SK-MEL-5 (cell line): ENCODE measurements around the gene DNAJC5. TPM values are rescaled to one million over a fixed set of nuclear protein-coding genes. Genes with fewer than 3 reads are reported as not detected.

Source experiments
- DNase-seq: peaks from one replicate; pipeline ENCODE4 v3.0.0-alpha.2; 2016; ENCODE audit warnings: low read depth, low spot score
- in situ Hi-C: cut with HindIII; loops from 2 replicates; pipeline ENCODE4 v1.10.0; 2016; ENCODE audit warnings: low sequenced_read_pairs, high pct_unique_total_duplicates, low pct_unique_long_range_greater_than_20kb
- small RNA-seq, 2 experiments: library from RNA; depleted of rRNA; stranded (forward); fragments of <200 nt; gene quantifications; one replicate each; pipeline ENCODE3, GENCODE V24; 2014
- total RNA-seq: library from RNA; depleted of rRNA; stranded (reverse); fragments of >200 nt; shearing (Covaris generic); gene quantifications from 2 replicates; pipeline ENCODE4 v1.2.3, GENCODE V29; 2014; rRNA removed

Gene DNAJC5
- total RNA-seq, 1 experiment from 2014 or later, result 58.1 TPM

DNA sequence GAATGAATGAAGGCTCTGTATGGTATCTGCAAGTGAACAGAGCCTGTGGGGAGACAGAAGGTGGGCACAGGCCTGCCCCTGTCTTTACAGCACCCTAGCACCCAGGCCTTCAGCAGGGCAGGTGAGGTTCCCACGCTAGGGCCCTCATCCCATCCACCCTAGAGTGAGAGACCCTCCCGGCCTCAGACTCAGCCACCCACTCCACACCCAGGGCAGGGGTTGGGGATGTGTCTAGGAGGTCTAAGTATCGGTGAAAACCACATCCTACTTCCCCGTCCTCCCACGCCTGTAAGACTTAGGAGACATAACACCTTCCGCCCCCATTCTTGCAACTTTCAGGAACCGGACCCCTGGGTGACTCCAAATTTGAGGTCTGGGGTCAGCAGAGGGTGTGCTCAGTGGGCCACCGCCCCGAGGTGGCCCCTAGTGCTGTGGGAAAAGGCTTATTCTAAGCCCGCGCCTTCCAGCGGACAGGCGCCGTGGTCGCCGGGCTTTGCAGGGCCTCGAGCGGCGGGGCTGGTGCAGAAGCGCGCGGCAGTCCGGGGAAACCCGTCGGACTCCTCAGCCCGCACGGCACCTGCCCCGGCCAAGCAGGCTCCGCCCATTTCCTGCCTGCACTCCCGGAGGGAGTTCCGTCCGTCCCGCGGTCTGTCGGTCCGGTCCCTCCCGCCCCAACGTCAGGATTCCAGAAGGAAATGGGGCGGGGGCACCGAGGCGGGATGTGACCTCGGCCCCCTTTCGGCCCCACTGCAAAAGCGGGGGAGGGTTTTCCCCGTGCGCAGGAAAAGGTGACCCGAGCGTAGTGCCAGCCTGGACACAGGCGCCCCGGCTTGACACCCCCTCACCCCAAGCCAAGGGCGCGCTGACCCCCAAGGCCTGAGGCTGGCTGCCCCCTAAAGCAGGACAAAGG lies 83.6 kb downstream of the DNAJC5 start:
- DNase-seq, result no peak
- in situ Hi-C loops, result no loop called here

DNA sequence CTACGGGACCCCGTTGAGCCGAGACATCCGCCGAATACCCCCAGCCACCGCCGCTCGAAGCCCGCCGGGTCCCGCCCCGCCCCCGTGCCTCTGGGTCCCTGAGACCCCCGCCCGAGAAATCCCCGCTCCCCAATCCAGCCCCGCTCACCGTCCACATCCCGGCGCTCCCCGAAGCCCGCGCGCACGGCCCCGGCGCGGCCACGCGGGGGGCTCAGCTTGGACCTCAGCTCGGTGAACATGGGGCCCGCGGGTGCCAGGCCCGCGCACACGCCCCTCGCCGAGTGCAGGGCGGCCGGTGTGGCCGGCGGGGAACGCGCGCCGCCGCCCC lies 84.3 kb downstream of the DNAJC5 start:
- in situ Hi-C loops, result no loop called here
- DNase-seq, result no peak

DNA sequence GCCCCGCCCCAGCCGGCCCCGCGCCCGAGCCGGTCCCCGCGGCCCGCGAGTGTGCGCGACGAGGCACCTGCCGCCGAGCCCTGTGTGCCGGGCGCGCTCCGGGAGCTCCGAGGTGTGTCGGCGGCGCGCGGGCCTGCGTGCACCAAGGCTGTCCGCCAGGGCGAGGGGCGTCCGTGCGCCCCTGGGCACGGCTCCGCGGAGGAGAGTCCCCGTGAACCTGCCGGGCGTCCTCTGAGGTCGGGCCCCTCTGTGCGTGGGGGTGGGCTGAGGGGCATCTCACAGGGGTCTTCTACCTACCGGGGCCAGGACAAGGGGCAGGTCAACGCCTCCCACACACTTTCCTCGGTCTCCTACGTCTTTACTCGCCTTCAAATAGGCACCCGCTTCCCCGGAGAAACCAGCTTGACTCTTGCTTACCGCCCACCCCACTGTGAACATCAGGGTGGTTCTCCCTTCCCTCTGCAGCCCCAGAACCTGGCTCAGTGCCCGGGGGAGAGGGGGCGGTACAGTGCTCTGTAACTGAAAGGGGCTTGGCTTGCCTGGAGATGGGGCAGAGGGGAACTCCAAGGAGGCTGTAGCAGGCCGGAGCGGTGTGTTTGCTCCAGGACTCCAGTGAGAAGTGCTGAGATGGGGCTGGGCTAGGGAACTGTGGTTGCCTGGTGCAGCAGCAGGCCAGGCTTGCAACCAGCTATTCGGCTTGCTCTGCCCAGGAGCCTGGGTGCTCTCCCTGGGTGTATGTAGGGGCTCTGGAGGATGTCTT lies 84.8 kb downstream of the DNAJC5 start, which contains the start of gene SAMD10:
TSS of gene SAMD10 (minus strand) at position 86 of the 760 bp plus-strand sequence. CDS start 175 bp downstream, outside the sequence.
- in situ Hi-C loops, result no loop called here
- DNase-seq, result no peak

DNA sequence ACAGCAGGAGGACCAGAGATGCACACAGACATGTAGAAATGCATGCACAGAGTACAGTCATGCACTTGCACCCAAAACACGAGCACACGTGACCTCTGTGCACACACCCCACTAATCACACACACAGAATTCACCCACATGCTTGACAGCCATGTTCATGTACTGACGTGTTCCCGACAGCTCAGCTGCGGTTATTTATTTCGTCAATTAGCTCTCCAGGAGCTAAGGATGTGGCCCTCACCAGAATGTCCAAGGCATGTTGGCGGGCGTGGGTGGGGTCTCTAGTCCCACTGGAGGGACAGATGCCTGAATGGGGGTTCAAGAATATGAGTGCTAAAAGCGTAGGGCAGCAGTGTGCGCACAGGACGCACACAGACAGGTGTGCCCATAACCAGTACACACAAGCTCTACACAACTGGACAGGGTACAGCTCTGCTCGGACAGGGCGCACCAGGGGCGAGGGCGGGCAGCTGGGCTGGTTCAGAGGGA lies 85.4 kb downstream of the DNAJC5 start:
- in situ Hi-C loops, result no loop called here
- DNase-seq, result no peak

DNA sequence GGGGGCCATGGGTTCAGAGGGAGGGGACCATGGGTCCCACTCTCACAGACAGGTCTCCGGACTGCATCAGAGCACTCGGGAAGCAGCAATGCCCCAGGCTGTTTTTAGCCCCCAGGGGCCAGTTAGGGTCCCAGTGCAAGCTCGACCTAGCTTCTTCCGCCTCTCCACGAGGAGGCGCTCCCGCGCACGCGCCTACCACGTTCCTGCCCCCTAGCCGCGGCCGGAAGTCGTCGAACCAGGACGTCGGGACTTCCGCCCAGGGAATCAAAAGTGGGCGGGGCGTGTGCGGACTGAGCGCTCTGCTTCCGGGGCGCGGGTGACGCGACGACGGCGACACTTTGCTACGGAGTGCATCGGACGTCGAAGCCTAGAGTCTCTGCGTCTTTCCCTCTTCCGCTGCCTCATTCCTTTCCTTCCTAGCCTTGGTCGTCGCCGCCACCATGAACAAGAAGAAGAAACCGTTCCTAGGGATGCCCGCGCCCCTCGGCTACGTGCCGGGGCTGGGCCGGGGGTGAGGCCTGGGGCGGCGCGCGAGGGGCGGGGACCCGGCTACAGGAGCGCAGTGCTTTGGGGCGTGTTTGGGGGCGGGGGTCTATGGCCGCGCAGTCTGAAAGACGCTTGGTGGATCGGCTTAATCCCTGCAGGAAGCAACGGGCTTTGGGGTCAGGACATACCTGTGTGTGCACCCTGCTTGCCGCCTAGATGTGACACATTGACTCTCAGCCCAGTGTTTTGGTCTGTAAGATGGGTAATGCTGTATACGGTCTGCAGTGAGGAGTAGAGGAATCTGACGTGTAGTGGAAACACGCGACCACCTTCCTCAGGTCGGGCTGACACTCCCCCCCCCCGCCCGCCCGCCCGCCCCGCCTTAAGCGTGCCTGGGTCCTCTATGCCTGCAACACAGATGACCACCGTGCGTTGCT lies 86.1 kb downstream of the DNAJC5 start, which contains the start of gene PRPF6:
TSS of gene PRPF6 (plus strand) at position 327 of the 923 bp plus-strand sequence. CDS start at position 441, 114 bp downstream.
- DNase-seq, result peak; percentile 98
- in situ Hi-C loops, result no loop called here

DNA sequence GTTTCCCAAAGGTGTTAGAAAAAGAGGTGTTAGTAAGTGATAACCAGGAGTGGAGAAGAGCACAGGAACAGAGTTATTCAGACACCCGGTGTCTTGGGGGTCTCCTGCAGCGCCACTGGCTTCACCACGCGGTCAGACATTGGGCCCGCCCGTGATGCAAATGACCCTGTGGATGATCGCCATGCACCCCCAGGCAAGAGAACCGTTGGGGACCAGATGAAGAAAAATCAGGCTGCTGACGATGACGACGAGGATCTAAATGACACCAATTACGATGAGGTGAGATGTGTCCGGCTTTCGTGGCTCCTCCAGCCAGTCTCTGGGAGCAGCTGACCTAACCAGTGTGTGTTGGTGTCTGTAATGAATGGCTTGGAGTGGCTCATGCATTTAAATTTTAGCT lies 88.0 kb downstream of the DNAJC5 start:
- in situ Hi-C loops, result no loop called here
- DNase-seq, result no peak

Small RNA genes within 50 kb of the gene (small RNA-seq; reads per million reads assigned to genes)
- gene MIR647 (0 reads per million in 2 experiments), gene MIR941-2 (0 reads per million in 2 experiments), gene MIR941-4 (0 reads per million in 2 experiments), gene MIR941-5 (0 reads per million in 2 experiments), gene RNU1-134P (0.06 to 1.1 reads per million in 2 experiments)

Other genes starting within 250 kb of the DNAJC5 start
- 34.2 TPM in 2 replicates for gene STMN3, start 241.7 kb upstream of the DNAJC5 start, total RNA-seq
- 8.4 and 12.5 TPM in 2 replicates for gene RTEL1, start 236.8 kb upstream of the DNAJC5 start, total RNA-seq
- 1.5 and 1.6 TPM in 2 replicates for gene TNFRSF6B, start 198.5 kb upstream of the DNAJC5 start, total RNA-seq
- 18.9 and 25.5 TPM in 2 replicates for gene ARFRP1, start 187.2 kb upstream of the DNAJC5 start, total RNA-seq
- gene ZGPAT, start 187.1 kb upstream of the DNAJC5 start, total RNA-seq, result 23.4 and 24.4 TPM in 2 replicates
- gene LIME1, start 158.5 kb upstream of the DNAJC5 start, total RNA-seq, result 2.1 and 3.3 TPM in 2 replicates
- gene SLC2A4RG, start 155.3 kb upstream of the DNAJC5 start, total RNA-seq, result 11.3 and 11.4 TPM in 2 replicates
- 1.0 and 1.6 TPM in 2 replicates for gene ZBTB46, start 63.9 kb upstream of the DNAJC5 start, total RNA-seq
- gene ABHD16B, start 33.6 kb upstream of the DNAJC5 start, total RNA-seq, result not detected in 2 replicates
- gene TPD52L2, start 29.9 kb upstream of the DNAJC5 start, total RNA-seq, result 74.4 and 76.4 TPM in 2 replicates
- gene UCKL1, start 61.3 kb downstream of the DNAJC5 start, total RNA-seq, result 21.5 and 23.2 TPM in 2 replicates
- 8.5 and 8.9 TPM in 2 replicates for gene ZNF512B, start 74.8 kb downstream of the DNAJC5 start, total RNA-seq
- not detected in 2 replicates for gene SAMD10, start 84.5 kb downstream of the DNAJC5 start, total RNA-seq
- gene PRPF6, start 86.0 kb downstream of the DNAJC5 start, total RNA-seq, result 63.7 and 71.3 TPM in 2 replicates
- 0.37 and 0.59 TPM in 2 replicates for gene C20orf204, start 141.1 kb downstream of the DNAJC5 start, total RNA-seq
- gene SOX18, start 154.5 kb downstream of the DNAJC5 start, total RNA-seq, result 0.37 TPM in 1 of 2 replicates, not detected in the other
- gene TCEA2, start 168.1 kb downstream of the DNAJC5 start, total RNA-seq, result 6.8 and 9.8 TPM in 2 replicates
- gene RGS19, start 184.4 kb downstream of the DNAJC5 start, total RNA-seq, result 28.7 and 31.4 TPM in 2 replicates
- 2.1 and 3.2 TPM in 2 replicates for gene OPRL1, start 185.0 kb downstream of the DNAJC5 start, total RNA-seq
- gene LKAAEAR1, start 189.3 kb downstream of the DNAJC5 start, total RNA-seq, result 1.1 TPM in 1 of 2 replicates, not detected in the other
- gene NPBWR2, start 212.4 kb downstream of the DNAJC5 start, total RNA-seq, result not detected in 2 replicates